GM18870 (cell line): ENCODE measurements around the gene COQ7.

Experiments
- ATAC-seq: cut with Tn5 transposase; IDR thresholded peaks from one replicate; pipeline ENCODE4 v1.9.1; 2021; ENCODE audit warnings: moderate library complexity; ENCODE audit not compliant: unreplicated experiment

COQ7 gene

GRCh38 chr16:19085679-19086200 lies 18.3 kb downstream of the COQ7 start:
- ATAC-seq: no peak

- no peak for ATAC-seq
These were observed 19.1 kb downstream of the COQ7 start for GRCh38 chr16:19086322-19087199.

GRCh38 chr16:19088341-19088916 lies 21.0 kb downstream of the COQ7 start:
- ATAC-seq: no peak

GRCh38 chr16:19089410-19089955 lies 22.1 kb downstream of the COQ7 start:
- ATAC-seq: no peak

GRCh38 chr16:19090916-19091315 lies 23.5 kb downstream of the COQ7 start:
- ATAC-seq: no peak

- no peak for ATAC-seq
These were observed 25.4 kb downstream of the COQ7 start for GRCh38 chr16:19092653-19093410.

GRCh38 chr16:19093631-19094541 lies 26.5 kb downstream of the COQ7 start:
- ATAC-seq: no peak

GRCh38 chr16:19094542-19095365 lies 27.3 kb downstream of the COQ7 start:
- no peak for ATAC-seq

- ATAC-seq: no peak
These were observed 28.2 kb downstream of the COQ7 start for GRCh38 chr16:19095654-19096053.

GRCh38 chr16:19098173-19098572 lies 30.8 kb downstream of the COQ7 start:
- no peak for ATAC-seq

GRCh38 chr16:19102187-19102872 lies 34.9 kb downstream of the COQ7 start:
- no peak for ATAC-seq

- ATAC-seq: no peak
These were observed 37.2 kb downstream of the COQ7 start for GRCh38 chr16:19104607-19105006.

GRCh38 chr16:19105131-19105530 lies 37.7 kb downstream of the COQ7 start:
- no peak for ATAC-seq

GRCh38 chr16:19105891-19106624 lies 38.6 kb downstream of the COQ7 start:
- ATAC-seq: no peak

- ATAC-seq: no peak
These were observed 39.2 kb downstream of the COQ7 start for GRCh38 chr16:19106625-19107020.

- no peak for ATAC-seq
These were observed 41.2 kb downstream of the COQ7 start for GRCh38 chr16:19108409-19109287.

- no peak for ATAC-seq
These were observed 41.9 kb downstream of the COQ7 start for GRCh38 chr16:19109288-19109664.
